AG04450 (cell line): ENCODE data around the gene SMYD2. TPM values are rescaled to one million over a fixed set of nuclear protein-coding genes. Genes with fewer than 3 reads are reported as not detected.

Source experiments
- CTCF ChIA-PET: fragments of 300-600, 350-600 bp; formaldehyde crosslinking; extraction: SDS; loops from one replicate; lab custom pipeline; 2022; ENCODE audit warnings: antibody characterized with exemption, inconsistent platforms; lab: Charles Lee
- POLR2A ChIA-PET: fragments of 350-600 bp; formaldehyde crosslinking; extraction: SDS; loops from one replicate; lab custom pipeline; 2021; ENCODE audit warnings: antibody characterized with exemption, inconsistent platforms; lab: Yijun Ruan, JAX
- DNase-seq: peaks from one replicate; pipeline ENCODE4 v3.0.0-alpha.2; 2011; ENCODE audit warnings: low read depth, low spot score
- H3K27ac ChIP-seq: one replicate; pipeline ENCODE4 v1.5.1; 2012; ENCODE audit warnings: low read depth, low read length, control low read depth
- H3K27me3 ChIP-seq: one replicate; pipeline ENCODE4 v1.6.0; 2012; ENCODE audit warnings: low read length; ENCODE audit not compliant: control insufficient read depth, insufficient read depth
- H3K4me3 ChIP-seq: 2 replicates; pipeline ENCODE4 v1.5.1; 2011; ENCODE audit warnings: mild to moderate bottlenecking, low read depth, low read length, control low read depth
- H3K9me3 ChIP-seq: 2 replicates; pipeline ENCODE4 v1.5.1; 2012; ENCODE audit warnings: low read length; ENCODE audit not compliant: control insufficient read depth, insufficient read depth
- CTCF ChIP-seq: IDR thresholded peaks from 2 replicates; pipeline ENCODE4 v1.5.1; 2011; ENCODE audit warnings: low read depth, low read length, control low read depth, inconsistent platforms
- polyA plus RNA-seq: library from polyadenylated mRNA; depleted of rRNA; stranded (reverse); fragments of >200 nt; gene quantifications from 2 replicates; pipeline ENCODE4 v1.2.3, GENCODE V29; 2011

Gene SMYD2
- polyA plus RNA-seq, 1 experiment: 54.7 TPM

GRCh38 chr1:214330715-214331114 lies 49.8 kb downstream of the SMYD2 start:
- no peaks in the 10 kb centered on the region for H3K27me3 ChIP-seq
- ChIA-PET CTCF (interaction anchor here (0.6 to 13.4 kb wide), 29 partner anchors 10 to 1220 kb away, joined by 3 to 435 read pairs (median 13); partner anchors contain the start of gene PTPN14), POLR2A (no interaction called here)
- no peak for TF ChIP-seq CTCF
- H3K27ac ChIP-seq: no peak overlapping the region
- H3K4me3 ChIP-seq: no peak overlapping the region
- H3K9me3 ChIP-seq: no peaks in the 10 kb centered on the region
- DNase-seq: no peak

- DNase-seq: no peak
- ChIA-PET POLR2A (no interaction called here), CTCF (interaction anchor here (0.6 to 13.4 kb wide), 48 partner anchors 9 to 1220 kb away, joined by 3 to 435 read pairs (median 12); partner anchors contain the start of gene PTPN14)
- Histone ChIP-seq H3K27me3 (no peaks in the 10 kb centered on the region), H3K4me3 (no peak overlapping the region), H3K9me3 (no peaks in the 10 kb centered on the region), H3K27ac (no peak overlapping the region)
- TF ChIP-seq CTCF: no peak
These were observed 50.2 kb downstream of the SMYD2 start for GRCh38 chr1:214331180-214331579.

GRCh38 chr1:214331827-214332423 lies 51.0 kb downstream of the SMYD2 start:
- no peak overlapping the region for H3K27ac ChIP-seq
- no peaks in the 10 kb centered on the region for H3K27me3 ChIP-seq
- no peak overlapping the region for H3K4me3 ChIP-seq
- ChIA-PET POLR2A (no interaction called here), CTCF (interaction anchor here (0.6 to 13.4 kb wide), 85 partner anchors 8 to 1268 kb away, joined by 3 to 435 read pairs (median 6); partner anchors contain the start of genes CENPF and PTPN14)
- peak; percentile 83 for TF ChIP-seq CTCF
- no peak for DNase-seq
- H3K9me3 ChIP-seq: no peaks in the 10 kb centered on the region

- no peaks in the 10 kb centered on the region for H3K27me3 ChIP-seq
- no peak overlapping the region for H3K4me3 ChIP-seq
- peak overlapping the region; percentile 77 for H3K27ac ChIP-seq
- TF ChIP-seq CTCF: peak; percentile 96
- peak; percentile 39 for DNase-seq
- ChIA-PET POLR2A (interaction anchor here (1.3 kb wide), 1 partner anchor 216 kb away, joined by 4 read pairs; no protein-coding TSS in a partner anchor), CTCF (interaction anchor here (0.6 to 13.4 kb wide), 89 partner anchors 9 to 1267 kb away, joined by 3 to 435 read pairs (median 6); partner anchors contain the start of genes CENPF and PTPN14)
- no peaks in the 10 kb centered on the region for H3K9me3 ChIP-seq
These were observed 52.2 kb downstream of the SMYD2 start for GRCh38 chr1:214332946-214333798.

GRCh38 chr1:214335567-214335966 lies 54.6 kb downstream of the SMYD2 start:
- no peaks in the 10 kb centered on the region for H3K27me3 ChIP-seq
- H3K27ac ChIP-seq: no peak overlapping the region
- no peak for TF ChIP-seq CTCF
- POLR2A ChIA-PET: no interaction called here
- H3K4me3 ChIP-seq: no peak overlapping the region
- CTCF ChIA-PET: interaction anchor here (7.7 to 13.4 kb wide), 3 partner anchors 76 to 1191 kb away, joined by 117 to 435 read pairs (median 278); no protein-coding TSS in a partner anchor
- DNase-seq: no peak
- no peaks in the 10 kb centered on the region for H3K9me3 ChIP-seq
